ENCODE measurements around the gene KHDRBS2.

Gene KHDRBS2

DNA sequence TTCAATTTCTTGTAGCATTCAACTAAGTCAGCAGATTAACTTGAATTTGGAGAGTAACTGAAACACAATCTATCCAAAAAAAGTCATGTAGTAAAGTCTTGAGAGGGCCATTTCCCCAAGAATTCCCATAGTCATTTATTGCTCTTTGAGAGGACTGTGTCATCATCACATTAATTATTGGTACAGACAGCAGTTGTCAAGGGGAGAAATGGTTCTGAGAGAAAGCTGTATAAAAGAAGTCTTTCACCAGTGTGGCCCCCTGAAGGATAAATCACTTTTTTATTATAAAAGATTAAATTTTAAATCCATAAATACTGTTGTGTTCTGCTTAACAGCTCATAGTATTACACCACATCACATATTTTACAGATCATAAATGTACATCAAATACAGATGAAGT, 111.5 kb downstream of the KHDRBS2 start:
- DNase-seq, result no peak

GRCh38 chr6:62167736-62168135, 118.3 kb downstream of the KHDRBS2 start:
- no peak for DNase-seq

DNA sequence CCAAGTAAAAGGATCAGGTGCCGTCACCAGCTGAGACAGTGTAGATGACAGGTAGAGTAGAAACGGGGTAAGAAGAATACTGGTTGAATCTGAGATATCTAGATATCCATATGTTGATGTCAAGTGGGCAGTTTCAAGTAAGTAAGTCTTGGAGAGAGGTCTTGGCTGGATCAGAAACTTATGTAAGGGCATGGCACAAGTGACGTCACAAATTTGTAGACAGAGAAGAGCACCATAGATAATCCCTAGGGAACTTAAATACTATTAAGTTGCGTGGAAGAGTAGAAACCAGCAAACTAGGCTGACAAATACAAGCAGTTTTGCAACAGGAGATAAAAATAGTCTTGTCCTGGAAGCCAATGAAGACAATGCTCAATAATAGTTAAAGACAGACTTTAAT, 123.2 kb downstream of the KHDRBS2 start:
- DNase-seq, result no peak

- no peak for DNase-seq
Measured at GRCh38 chr6:62152796-62153195, 133.2 kb downstream of the KHDRBS2 start.

GRCh38 chr6:62150048-62150663, 135.9 kb downstream of the KHDRBS2 start:
- no peak for DNase-seq

DNA sequence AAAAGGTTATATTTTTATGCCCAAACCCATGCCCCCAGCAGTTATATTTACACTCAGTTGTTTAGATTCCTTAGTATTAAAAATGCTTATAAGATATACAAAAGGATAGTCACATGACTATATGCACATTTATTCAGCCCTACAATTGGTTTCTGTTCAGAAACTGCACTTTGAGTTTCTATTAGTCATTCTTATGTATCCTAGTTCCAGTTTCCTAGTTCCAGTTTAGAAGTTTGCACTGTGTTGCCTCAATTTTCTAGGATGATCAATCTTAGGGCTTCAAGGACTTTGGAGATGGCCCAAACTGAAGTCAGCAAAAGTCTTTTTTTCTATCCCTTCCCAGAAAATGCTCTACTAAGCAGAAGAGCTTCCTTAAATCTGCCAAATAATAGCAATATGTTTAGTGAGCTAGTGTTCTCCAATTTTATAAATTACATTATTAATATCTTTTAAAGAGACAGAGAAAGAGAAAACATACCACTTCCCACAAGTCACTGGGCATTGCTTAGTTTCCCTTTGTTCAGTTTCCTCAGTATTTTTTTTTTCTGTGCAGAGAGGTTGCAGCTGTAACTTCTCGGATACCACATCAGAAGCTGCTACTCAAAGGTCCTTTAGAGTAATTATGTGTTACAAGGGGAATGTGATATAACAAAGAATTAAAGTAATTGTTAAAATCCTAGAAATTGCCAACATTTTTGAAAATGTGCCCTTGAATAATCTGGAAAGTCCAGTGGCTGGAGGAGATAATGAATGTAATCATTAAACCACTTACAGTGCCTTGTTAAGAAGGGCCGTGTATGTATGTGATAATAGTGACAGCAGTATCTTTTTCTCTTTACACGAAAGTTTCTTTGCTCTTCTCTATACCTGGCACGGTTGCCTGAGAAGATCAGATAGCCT, 138.8 kb downstream of the KHDRBS2 start:
- no peak for DNase-seq

DNA sequence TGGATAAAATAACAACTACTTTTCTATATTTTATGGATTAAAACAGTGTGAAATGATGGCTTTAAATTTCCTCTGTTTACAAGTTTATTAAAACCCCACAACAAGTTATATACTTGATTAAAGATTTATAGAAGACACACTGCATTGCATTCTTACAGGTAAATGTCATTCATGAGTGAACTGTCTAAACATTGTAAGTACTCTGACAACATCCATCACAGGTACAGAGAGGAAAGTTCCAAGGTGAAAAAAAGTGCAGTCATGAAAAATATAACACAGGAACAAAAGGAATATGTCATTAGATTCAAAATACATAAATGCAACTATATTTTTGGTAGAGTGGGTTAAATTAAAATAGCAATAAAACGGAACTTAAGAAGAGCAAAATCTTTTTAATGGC, 156.9 kb downstream of the KHDRBS2 start:
- no peak for DNase-seq

GRCh38 chr6:62119401-62119800, 166.6 kb downstream of the KHDRBS2 start:
- no peak for DNase-seq

GRCh38 chr6:62103186-62103859, 182.7 kb downstream of the KHDRBS2 start:
- DNase-seq, result no peak

- DNase-seq, result no peak
Measured at GRCh38 chr6:62102387-62102786, 183.6 kb downstream of the KHDRBS2 start.

DNA sequence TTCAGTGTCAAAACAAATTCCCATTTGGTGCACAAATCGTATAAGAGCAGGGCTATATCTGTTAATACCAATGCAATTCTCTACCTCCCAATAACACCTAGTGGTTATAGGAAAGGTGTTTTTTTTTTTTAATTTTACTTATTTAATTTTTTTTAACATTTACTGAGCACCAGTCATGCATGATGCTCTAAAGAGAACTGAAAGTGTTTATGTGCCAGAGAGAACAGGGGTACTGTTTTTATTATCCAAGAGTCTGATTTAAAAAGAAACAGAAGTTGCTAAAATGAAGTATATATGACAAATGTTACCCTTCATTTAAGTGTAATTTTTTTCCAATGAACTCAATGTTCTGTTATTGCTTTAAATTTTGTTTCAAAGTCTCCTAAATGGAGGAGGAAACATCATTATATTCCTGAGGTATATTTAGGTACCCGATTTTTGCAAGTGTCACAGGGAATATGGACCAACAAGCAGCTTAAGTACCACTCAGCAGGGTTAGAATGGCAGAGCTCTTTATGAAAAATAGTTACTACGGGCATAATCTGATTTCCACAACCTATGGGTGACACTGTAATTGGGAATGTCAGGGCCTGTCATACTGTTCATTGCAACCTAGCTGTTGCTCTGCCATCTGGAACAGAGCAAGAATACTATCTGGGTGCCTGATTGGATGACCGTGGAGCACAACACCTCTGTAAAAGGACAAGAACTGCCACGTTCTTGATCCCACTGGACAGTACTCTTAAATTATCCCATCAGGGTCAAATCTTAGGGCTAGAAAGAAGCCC, 195.4 kb downstream of the KHDRBS2 start:
- no peak for DNase-seq

- no peak for DNase-seq
Measured at GRCh38 chr6:62089781-62090180, 196.2 kb downstream of the KHDRBS2 start.

- DNase-seq, result no peak
Measured at GRCh38 chr6:62086047-62086446, 200.0 kb downstream of the KHDRBS2 start.

GRCh38 chr6:62075869-62076268, 210.2 kb downstream of the KHDRBS2 start:
- no peak for DNase-seq

DNA sequence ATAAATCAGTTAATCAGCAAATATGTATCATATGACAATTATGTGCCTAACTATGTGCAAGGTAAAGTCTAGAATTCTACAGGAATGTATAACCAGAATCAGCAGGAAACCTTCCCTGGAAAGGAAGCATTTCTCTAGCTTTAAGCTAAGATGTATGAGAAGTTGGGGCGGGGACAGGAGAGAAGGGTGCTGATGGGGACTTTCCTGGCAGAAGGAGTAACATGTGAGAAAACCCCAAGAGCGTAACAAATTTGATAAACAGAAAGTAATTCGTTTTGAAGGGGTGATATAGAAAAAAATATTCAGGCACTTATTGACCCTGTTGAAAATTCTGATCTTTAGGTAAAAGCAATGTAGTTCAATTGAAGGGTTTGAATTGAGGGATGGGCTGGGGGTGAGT, 226.1 kb downstream of the KHDRBS2 start:
- no peak for DNase-seq

GRCh38 chr6:62057300-62057699, 228.7 kb downstream of the KHDRBS2 start:
- no peak for DNase-seq

GRCh38 chr6:62045502-62045901, 240.5 kb downstream of the KHDRBS2 start:
- no peak for DNase-seq

- no peak for DNase-seq
Measured at GRCh38 chr6:62043084-62043483, 242.9 kb downstream of the KHDRBS2 start.

GRCh38 chr6:62042429-62042828, 243.6 kb downstream of the KHDRBS2 start:
- DNase-seq, result no peak

GRCh38 chr6:62039605-62040004, 246.4 kb downstream of the KHDRBS2 start:
- DNase-seq, result no peak

- no peak for DNase-seq
Measured at GRCh38 chr6:62037445-62037844, 248.6 kb downstream of the KHDRBS2 start.

DNA sequence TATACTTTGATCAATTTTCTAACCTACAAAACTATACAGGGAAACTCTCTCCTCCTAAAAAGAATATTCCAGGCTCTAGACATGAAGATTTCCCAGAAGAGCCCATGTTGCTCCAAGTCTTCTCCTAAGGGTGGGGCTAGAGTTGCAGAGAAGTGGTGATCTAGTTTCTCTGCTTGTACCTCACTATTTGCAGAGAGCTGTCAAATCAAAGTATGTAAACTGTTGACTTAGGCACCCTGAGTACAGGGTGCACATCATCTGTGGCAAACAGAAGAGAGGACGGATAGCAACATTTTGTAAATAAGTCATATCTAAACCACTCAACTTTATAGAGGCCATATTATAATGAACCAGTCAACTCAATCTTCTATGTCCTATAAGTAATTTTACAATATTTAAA, 250.1 kb downstream of the KHDRBS2 start:
- DNase-seq, result no peak

- no peak for DNase-seq
Measured at GRCh38 chr6:62013719-62014118, 272.3 kb downstream of the KHDRBS2 start.
